HCT116 (cell line): ENCODE measurements around the gene PDLIM4. TPM values are rescaled to one million over a fixed set of nuclear protein-coding genes. Genes with fewer than 3 reads are reported as not detected.
A peak's percentile ranks its signal among the peaks of the same experiment; 100 is the strongest.

Source experiments
- ATAC-seq: fragments of 200-7000 bp; cut with Tn5 transposase; 2 replicates; pipeline ENCODE4 v1.9.1; 2020; ENCODE audit warnings: mild to moderate bottlenecking, moderate library complexity
- BruUV-seq: library from RNA; stranded (reverse); fragments of 400-500 nt; replicated peaks from 2 replicates; lab custom pipeline; 2021; lab: Mats Ljungman, UMichigan
- CTCF ChIA-PET: fragments of 300-600 bp; sonication (Branson Sonifier 250); formaldehyde crosslinking; loops from one replicate; lab custom pipeline; 2021; ENCODE audit warnings: antibody characterized with exemption; lab: Charles Lee
- POLR2A ChIA-PET: fragments of 300-600, 350-600 bp; sonication (Branson Sonifier 250); formaldehyde crosslinking; loops from one replicate; lab custom pipeline; 2021; ENCODE audit warnings: antibody characterized with exemption; lab: Charles Lee
- RAD21 ChIA-PET, 2 experiments: fragments of 300-600 bp; sonication (Branson Sonifier 250); formaldehyde crosslinking; loops; one replicate each; lab custom pipeline; 2023; ENCODE audit warnings: low total read pairs in 2 of 2; ENCODE audit not compliant: uncharacterized antibody in 2 of 2, unreplicated experiment in 2 of 2, low non-redundant PET in 1 of 2; lab: Charles Lee
- DNase-seq: peaks from one replicate; pipeline ENCODE4 v3.0.0-alpha.2; 2010; ENCODE audit warnings: low read depth, low spot score
- H2AFZ ChIP-seq: fragments of 200-600 bp; shearing (Covaris generic), sonication (generic); 2 replicates; pipeline ENCODE4 v1.6.1; 2017; ENCODE audit warnings: low read depth, mixed run types, mixed read lengths, antibody characterized with exemption, low read length; ENCODE audit not compliant: poor library complexity, severe bottlenecking
- H3K27ac ChIP-seq: 2 replicates; pipeline ENCODE4 v1.5.1; 2012; ENCODE audit warnings: low read depth, low read length
- H3K27me3 ChIP-seq: fragments of 200-600 bp; sonication (generic); 2 replicates; pipeline ENCODE4 v1.6.1; 2016; ENCODE audit warnings: mixed run types, low read length, mixed read lengths; ENCODE audit not compliant: insufficient read depth
- H3K36me3 ChIP-seq, 2 experiments: fragments of 200-500 bp in 1 of 2; fragments of 200-600 bp in 1 of 2; sonication (Bioruptor generic) in 1 of 2; sonication (generic) in 1 of 2; 2 replicates each; pipeline versions ENCODE4 v1.5.1 to v1.6.1; 2014 to 2016; ENCODE audit warnings: low read length in 2 of 2, inconsistent platforms in 1 of 2, mixed read lengths in 1 of 2, mixed run types in 1 of 2; ENCODE audit not compliant: insufficient read depth in 2 of 2, control insufficient read depth in 1 of 2
- H3K4me1 ChIP-seq, 2 experiments: fragments of 200-600 bp in 1 of 2; sonication (generic) in 1 of 2; 2 replicates each; pipeline versions ENCODE4 v1.5.1 to v1.6.1; 2012 to 2017; ENCODE audit warnings: low read length in 2 of 2, inconsistent platforms in 1 of 2, mild to moderate bottlenecking in 1 of 2, mixed read lengths in 1 of 2, mixed run types in 1 of 2, moderate library complexity in 1 of 2; ENCODE audit not compliant: insufficient read depth in 2 of 2, control insufficient read depth in 1 of 2
- H3K4me2 ChIP-seq: fragments of 200-600 bp; sonication (generic); 2 replicates; pipeline ENCODE4 v1.6.1; 2017; ENCODE audit warnings: mixed run types, low read length, mixed read lengths
- H3K4me3 ChIP-seq, 2 experiments: fragments of 200-600 bp in 1 of 2; sonication (generic) in 1 of 2; replicated peaks in 1 of 2; 2 replicates each; pipeline ENCODE4 v1.5.1; 2011 to 2016; ENCODE audit warnings: low read length in 2 of 2, control low read depth in 1 of 2, low read depth in 1 of 2, mild to moderate bottlenecking in 1 of 2, mixed read lengths in 1 of 2, mixed run types in 1 of 2
- H3K79me2 ChIP-seq: fragments of 200-600 bp; sonication (generic); 2 replicates; pipeline ENCODE4 v1.6.1; 2017; ENCODE audit warnings: mild to moderate bottlenecking, mixed run types, low read length, moderate library complexity, mixed read lengths; ENCODE audit not compliant: insufficient read depth
- H3K9ac ChIP-seq: fragments of 200-600 bp; sonication (generic); 2 replicates; pipeline ENCODE4 v1.6.1; 2016; ENCODE audit warnings: low read length, mixed read lengths
- H3K9me2 ChIP-seq: fragments of 200-600 bp; sonication (generic), shearing (Covaris generic); 2 replicates; pipeline ENCODE4 v1.6.1; 2017; ENCODE audit warnings: mixed run types, mild to moderate bottlenecking, moderate library complexity; ENCODE audit not compliant: insufficient read depth
- H3K9me3 ChIP-seq, 2 experiments: fragments of 200-500 bp in 1 of 2; fragments of 200-600 bp in 1 of 2; sonication (Bioruptor generic) in 1 of 2; sonication (generic) in 1 of 2; 2 replicates each; pipeline ENCODE4 v1.6.1; 2014 to 2017; ENCODE audit warnings: low read length in 2 of 2, mixed read lengths in 2 of 2, inconsistent platforms in 1 of 2, low read depth in 1 of 2, mild to moderate bottlenecking in 1 of 2, mixed run types in 1 of 2, moderate library complexity in 1 of 2; ENCODE audit not compliant: control insufficient read depth in 1 of 2, insufficient read depth in 1 of 2
- H4K20me1 ChIP-seq: fragments of 200-600 bp; sonication (generic), shearing (Covaris generic); 2 replicates; pipeline ENCODE4 v1.6.1; 2017; ENCODE audit warnings: mixed run types, mild to moderate bottlenecking, moderate library complexity; ENCODE audit not compliant: insufficient read depth
- ATF3 ChIP-seq: IDR thresholded peaks from 2 replicates; pipeline ENCODE4 v1.6.1; 2012
- CEBPB ChIP-seq: IDR thresholded peaks from 2 replicates; pipeline ENCODE4 v1.6.1; 2012; ENCODE audit warnings: low read depth
- ELF1 ChIP-seq: IDR thresholded peaks from 2 replicates; pipeline ENCODE4 v1.6.1; 2012; ENCODE audit warnings: low read depth, borderline replicate concordance
- EZH2 ChIP-seq: fragments of 200-600 bp; sonication (generic); IDR thresholded peaks from 2 replicates; pipeline ENCODE4 v1.6.1; 2017; ENCODE audit warnings: antibody characterized with exemption, mixed run types
- EZH2phosphoT487 ChIP-seq: fragments of 200-600 bp; IDR thresholded peaks from 2 replicates; pipeline ENCODE4 v1.6.1; 2018; ENCODE audit warnings: antibody characterized with exemption, borderline replicate concordance
- FOSL1 ChIP-seq: IDR thresholded peaks from 2 replicates; pipeline ENCODE4 v1.6.1; 2012; ENCODE audit warnings: low read depth
- JUND ChIP-seq: IDR thresholded peaks from 2 replicates; pipeline ENCODE4 v1.6.1; 2012
- POLR2AphosphoS5 ChIP-seq: IDR thresholded peaks from 2 replicates; pipeline ENCODE4 v1.6.1; 2011; ENCODE audit warnings: mild to moderate bottlenecking, low read depth, low read length, moderate library complexity
- RAD21 ChIP-seq: IDR thresholded peaks from 2 replicates; pipeline ENCODE4 v1.6.1; 2012; ENCODE audit warnings: low read depth, mild to moderate bottlenecking
- SIN3A ChIP-seq: IDR thresholded peaks from 2 replicates; pipeline ENCODE4 v1.6.1; 2012; ENCODE audit warnings: low read depth
- SRF ChIP-seq: IDR thresholded peaks from 2 replicates; pipeline ENCODE4 v1.6.1; 2012; ENCODE audit warnings: low read depth
- ZNF274 ChIP-seq: fragments of 200-500 bp; sonication (Bioruptor generic); IDR thresholded peaks from 2 replicates; pipeline ENCODE4 v1.6.1; 2014; ENCODE audit warnings: mild to moderate bottlenecking, low read depth, low read length, inconsistent platforms
- intact Hi-C: fragments of 100-400 bp; cut with micrococcal nuclease; formaldehyde crosslinking; loops from 2 replicates; pipeline ENCODE4 v1.10.0; 2022
- total RNA-seq: library from RNA; stranded (reverse); gene quantifications from one replicate; pipeline ENCODE4 v1.2.1, GENCODE V29; 2021; ENCODE audit not compliant: unreplicated experiment
- TF ChIP-seq, protein P1 (sequence below): IDR thresholded peaks from 2 replicates; pipeline ENCODE4 v1.6.1; 2011; ENCODE audit warnings: mild to moderate bottlenecking, low read length, moderate library complexity; ENCODE audit not compliant: insufficient replicate concordance; ENCODE audit errors: extremely low read depth
- TF ChIP-seq, protein P2 (sequence below), 3 experiments: fragments of 200-600 bp in 1 of 3; sonication (generic) in 1 of 3; IDR thresholded peaks in 2 of 3; conservative IDR thresholded peaks in 1 of 3; 2 replicates each; pipeline ENCODE4 v1.5.1; 2012 to 2017; ENCODE audit warnings: low read depth in 2 of 3, low read length in 2 of 3, antibody characterized with exemption in 1 of 3, borderline replicate concordance in 1 of 3, control low read depth in 1 of 3, mild to moderate bottlenecking in 1 of 3, mixed read lengths in 1 of 3, mixed run types in 1 of 3, moderate library complexity in 1 of 3; ENCODE audit not compliant: insufficient read depth in 1 of 3

Gene PDLIM4
- total RNA-seq, 1 experiment from 2014 or later = not detected

GRCh38 chr5:132223861-132224260, 33.6 kb upstream of the PDLIM4 start (continued):
- TF ChIP-seq ATF3 (no peak), ZNF274 (no peak), SIN3A (no peak), EZH2 (no peak), JUND (no peak), SRF (no peak), POLR2AphosphoS5 (no peak)
- TF ChIP-seq, protein P1, sequence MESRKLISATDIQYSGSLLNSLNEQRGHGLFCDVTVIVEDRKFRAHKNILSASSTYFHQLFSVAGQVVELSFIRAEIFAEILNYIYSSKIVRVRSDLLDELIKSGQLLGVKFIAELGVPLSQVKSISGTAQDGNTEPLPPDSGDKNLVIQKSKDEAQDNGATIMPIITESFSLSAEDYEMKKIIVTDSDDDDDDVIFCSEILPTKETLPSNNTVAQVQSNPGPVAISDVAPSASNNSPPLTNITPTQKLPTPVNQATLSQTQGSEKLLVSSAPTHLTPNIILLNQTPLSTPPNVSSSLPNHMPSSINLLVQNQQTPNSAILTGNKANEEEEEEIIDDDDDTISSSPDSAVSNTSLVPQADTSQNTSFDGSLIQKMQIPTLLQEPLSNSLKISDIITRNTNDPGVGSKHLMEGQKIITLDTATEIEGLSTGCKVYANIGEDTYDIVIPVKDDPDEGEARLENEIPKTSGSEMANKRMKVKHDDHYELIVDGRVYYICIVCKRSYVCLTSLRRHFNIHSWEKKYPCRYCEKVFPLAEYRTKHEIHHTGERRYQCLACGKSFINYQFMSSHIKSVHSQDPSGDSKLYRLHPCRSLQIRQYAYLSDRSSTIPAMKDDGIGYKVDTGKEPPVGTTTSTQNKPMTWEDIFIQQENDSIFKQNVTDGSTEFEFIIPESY = no peak
- TF ChIP-seq, protein P2, sequence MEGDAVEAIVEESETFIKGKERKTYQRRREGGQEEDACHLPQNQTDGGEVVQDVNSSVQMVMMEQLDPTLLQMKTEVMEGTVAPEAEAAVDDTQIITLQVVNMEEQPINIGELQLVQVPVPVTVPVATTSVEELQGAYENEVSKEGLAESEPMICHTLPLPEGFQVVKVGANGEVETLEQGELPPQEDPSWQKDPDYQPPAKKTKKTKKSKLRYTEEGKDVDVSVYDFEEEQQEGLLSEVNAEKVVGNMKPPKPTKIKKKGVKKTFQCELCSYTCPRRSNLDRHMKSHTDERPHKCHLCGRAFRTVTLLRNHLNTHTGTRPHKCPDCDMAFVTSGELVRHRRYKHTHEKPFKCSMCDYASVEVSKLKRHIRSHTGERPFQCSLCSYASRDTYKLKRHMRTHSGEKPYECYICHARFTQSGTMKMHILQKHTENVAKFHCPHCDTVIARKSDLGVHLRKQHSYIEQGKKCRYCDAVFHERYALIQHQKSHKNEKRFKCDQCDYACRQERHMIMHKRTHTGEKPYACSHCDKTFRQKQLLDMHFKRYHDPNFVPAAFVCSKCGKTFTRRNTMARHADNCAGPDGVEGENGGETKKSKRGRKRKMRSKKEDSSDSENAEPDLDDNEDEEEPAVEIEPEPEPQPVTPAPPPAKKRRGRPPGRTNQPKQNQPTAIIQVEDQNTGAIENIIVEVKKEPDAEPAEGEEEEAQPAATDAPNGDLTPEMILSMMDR (IDR thresholded peaks at IDR 0.05 in 2 of 3, conservative IDR thresholded peaks at IDR 0.05 in 1 of 3; ENCODE audit: borderline replicate concordance in 1 of 3, insufficient read depth in 1 of 3, low read depth in 2 of 3, low read length in 2 of 3) = no peak

- DNase-seq (no peak), ATAC-seq (no peak)
- Histone ChIP-seq H3K9me2 (no peaks in the 10 kb centered on the region; the same call in 1 of the 2 replicates), H3K79me2 (peaks cover 27% of the 10 kb centered on the region), H4K20me1 (no peaks in the 10 kb centered on the region), H3K36me3 (no peaks in the 10 kb centered on the region), H3K9ac (no peak overlapping the region), H3K9me3 (no peaks in the 10 kb centered on the region), H3K27me3 (no peaks in the 10 kb centered on the region), H3K4me1 (peaks cover 19 to 38% of the 10 kb centered on the region in 2 experiments), H3K27ac (no peak overlapping the region), H3K4me3 (no peak overlapping the region), H3K4me2 (peak overlapping the region; percentile 98; the same call in 1 of the 2 replicates), H2AFZ (no peak overlapping the region)
- ChIA-PET CTCF (interaction anchor here (1.5 kb wide), 1 partner anchor 13 kb away, joined by 8 read pairs; no protein-coding TSS in a partner anchor), RAD21 (no interaction called here), POLR2A (no interaction called here)
- TF ChIP-seq CEBPB = no peak
- TF ChIP-seq EZH2 = no peak
- no peak for TF ChIP-seq ZNF274
- TF ChIP-seq, protein P2 (IDR thresholded peaks at IDR 0.05 in 2 of 3, conservative IDR thresholded peaks at IDR 0.05 in 1 of 3; ENCODE audit: borderline replicate concordance in 1 of 3, insufficient read depth in 1 of 3, low read depth in 2 of 3, low read length in 2 of 3) = no peak
- no peak for TF ChIP-seq JUND
- no peak for TF ChIP-seq RAD21
- no peak for TF ChIP-seq ATF3
- no peak for TF ChIP-seq FOSL1
- TF ChIP-seq ELF1 = no peak
- no peak for TF ChIP-seq POLR2AphosphoS5
- TF ChIP-seq, protein P1 = no peak
- no peak for TF ChIP-seq EZH2phosphoT487
- intact Hi-C loops = no loop called here
- BruUV-seq = TSS peak; percentile 34
Observed at GRCh38 chr5:132224716-132225115, 32.8 kb upstream of the PDLIM4 start.
